IMR-90 (cell line): ENCODE measurements around the gene NET1. TPM values are rescaled to one million over a fixed set of nuclear protein-coding genes. Genes with fewer than 3 reads are reported as not detected.

Experiments used
- ATAC-seq: fragments of 200-7000 bp; cut with Tn5 transposase; 2 replicates; pipeline ENCODE4 v1.9.1; 2020; ENCODE audit warnings: low read depth, mild to moderate bottlenecking, moderate library complexity
- BruUV-seq: library from RNA; stranded (reverse); fragments of 400-500 nt; replicated peaks from 2 replicates; lab custom pipeline; 2021; lab: Mats Ljungman, UMichigan
- CTCF ChIA-PET: fragments of 300-600 bp; formaldehyde crosslinking; extraction: SDS; loops from one replicate; lab custom pipeline; 2021; ENCODE audit warnings: antibody characterized with exemption; lab: Yijun Ruan, JAX
- POLR2A ChIA-PET: fragments of 300-600 bp; sonication (Branson Sonifier 250); formaldehyde crosslinking; loops from one replicate; lab custom pipeline; 2022; ENCODE audit warnings: antibody characterized with exemption; ENCODE audit not compliant: unreplicated experiment; lab: Charles Lee
- DNase-seq: peaks from one replicate; pipeline ENCODE4 v3.0.0; 2013
- H2AFZ ChIP-seq: replicated peaks from 2 replicates; pipeline ENCODE3; 2013; ENCODE audit warnings: low read length, mild to moderate bottlenecking; ENCODE audit not compliant: poor library complexity
- H2AK5ac ChIP-seq: 2 replicates; pipeline ENCODE4 v1.6.1; 2013; ENCODE audit warnings: low read depth, low read length, inconsistent platforms
- H2AK9ac ChIP-seq: replicated peaks from 2 replicates; pipeline ENCODE3; 2013; ENCODE audit warnings: mild to moderate bottlenecking, low read depth, low read length, moderate library complexity; ENCODE audit not compliant: poor library complexity
- H2BK120ac ChIP-seq: 2 replicates; pipeline ENCODE4 v1.6.1; 2013; ENCODE audit warnings: low read depth, low read length, inconsistent platforms
- H2BK15ac ChIP-seq: 3 replicates; pipeline ENCODE4 v1.6.1; 2013; ENCODE audit warnings: low read depth, low read length, inconsistent platforms
- H2BK20ac ChIP-seq: 2 replicates; pipeline ENCODE4 v1.6.1; 2013; ENCODE audit warnings: low read depth, mild to moderate bottlenecking, inconsistent platforms, low read length, moderate library complexity
- H2BK5ac ChIP-seq: 2 replicates; pipeline ENCODE4 v1.6.1; 2013; ENCODE audit warnings: mild to moderate bottlenecking, low read depth, low read length, inconsistent platforms; ENCODE audit not compliant: poor library complexity, severe bottlenecking
- H3K14ac ChIP-seq: replicated peaks from 2 replicates; pipeline ENCODE4 v1.6.1; 2013; ENCODE audit warnings: low read depth, low read length, inconsistent platforms
- H3K18ac ChIP-seq: 2 replicates; pipeline ENCODE4 v1.6.1; 2013; ENCODE audit warnings: low read depth, low read length, control low read depth
- H3K23ac ChIP-seq: 2 replicates; pipeline ENCODE4 v1.6.1; 2013; ENCODE audit warnings: low read depth, low read length, inconsistent platforms
- H3K27ac ChIP-seq: 2 replicates; pipeline ENCODE4 v1.5.1; 2013; ENCODE audit warnings: mild to moderate bottlenecking, control low read depth, low read length; ENCODE audit not compliant: insufficient read depth
- H3K27me3 ChIP-seq: 2 replicates; pipeline ENCODE4 v1.6.1; 2013; ENCODE audit warnings: low read length; ENCODE audit not compliant: control insufficient read depth, insufficient read depth
- H3K36me3 ChIP-seq: 2 replicates; pipeline ENCODE4 v1.6.1; 2013; ENCODE audit warnings: low read length, mixed read lengths; ENCODE audit not compliant: control insufficient read depth, insufficient read depth
- H3K4ac ChIP-seq: 2 replicates; pipeline ENCODE4 v1.6.1; 2013; ENCODE audit warnings: low read depth, low read length, inconsistent platforms
- H3K4me1 ChIP-seq: 2 replicates; pipeline ENCODE4 v1.6.1; 2013; ENCODE audit warnings: low read length, mixed read lengths; ENCODE audit not compliant: control insufficient read depth, insufficient read depth
- H3K4me2 ChIP-seq: 2 replicates; pipeline ENCODE4 v1.6.1; 2013; ENCODE audit warnings: low read depth, mild to moderate bottlenecking, control low read depth, low read length, moderate library complexity
- H3K4me3 ChIP-seq: 2 replicates; pipeline ENCODE4 v1.5.1; 2013; ENCODE audit warnings: low read depth, mild to moderate bottlenecking, control low read depth, low read length, moderate library complexity; ENCODE audit not compliant: insufficient read depth
- H3K56ac ChIP-seq: 2 replicates; pipeline ENCODE4 v1.6.1; 2013; ENCODE audit warnings: low read length, inconsistent platforms; ENCODE audit not compliant: insufficient read depth; ENCODE audit errors: extremely low read depth
- H3K79me1 ChIP-seq, 2 experiments: 2 replicates each; pipeline ENCODE4 v1.6.1; 2013; ENCODE audit warnings: low read length in 2 of 2, inconsistent platforms in 1 of 2, low read depth in 1 of 2
- H3K9ac ChIP-seq: 2 replicates; pipeline ENCODE4 v1.6.1; 2013; ENCODE audit warnings: low read depth, low read length, control low read depth
- H3K9me1 ChIP-seq: 2 replicates; pipeline ENCODE4 v1.6.1; 2013; ENCODE audit warnings: low read length, inconsistent platforms; ENCODE audit not compliant: insufficient read depth
- H3K9me3 ChIP-seq: 2 replicates; pipeline ENCODE4 v1.6.1; 2013; ENCODE audit warnings: low read length; ENCODE audit not compliant: control insufficient read depth, insufficient read depth
- H4K20me1 ChIP-seq: 2 replicates; pipeline ENCODE4 v1.6.1; 2013; ENCODE audit warnings: low read length, inconsistent platforms; ENCODE audit not compliant: insufficient read depth
- H4K5ac ChIP-seq: 2 replicates; pipeline ENCODE4 v1.6.1; 2013; ENCODE audit warnings: mild to moderate bottlenecking, low read depth, low read length, control low read depth
- H4K8ac ChIP-seq, 2 experiments: 2 replicates each; pipeline ENCODE4 v1.6.1; 2013; ENCODE audit warnings: low read depth in 2 of 2, low read length in 2 of 2, control low read depth in 1 of 2, inconsistent platforms in 1 of 2
- H4K91ac ChIP-seq: 2 replicates; pipeline ENCODE4 v1.6.1; 2013; ENCODE audit warnings: low read depth, low read length, inconsistent platforms; ENCODE audit not compliant: insufficient read depth
- CEBPB ChIP-seq: IDR thresholded peaks from 2 replicates; pipeline ENCODE4 v1.6.1; 2012; ENCODE audit warnings: low read depth, low read length, improper control_type of control experiment
- ELK1 ChIP-seq: fragments of 150-350 bp; IDR thresholded peaks from 2 replicates; pipeline ENCODE4 v1.6.1; 2016; ENCODE audit warnings: low read depth, mild to moderate bottlenecking, low read length, moderate library complexity, borderline replicate concordance
- MXI1 ChIP-seq: IDR thresholded peaks from 2 replicates; pipeline ENCODE4 v1.6.1; 2012; ENCODE audit warnings: low read depth, mild to moderate bottlenecking, low read length, moderate library complexity, borderline replicate concordance
- SMC3 ChIP-seq: fragments of 150-350 bp; IDR thresholded peaks from 2 replicates; pipeline ENCODE4 v1.6.1; 2016; ENCODE audit warnings: low read depth, mild to moderate bottlenecking, antibody characterized with exemption, low read length, moderate library complexity
- WGBS, 2 experiments: methylation state at CpG; one replicate each; pipeline versions ENCODE4 v1.1.5 to v1.1.7; 2013; ENCODE audit warnings: missing lambda C conversion rate in 2 of 2; ENCODE audit not compliant: insufficient read length in 1 of 2; ENCODE audit errors: extremely low coverage in 2 of 2; 5-methylcytosine and 5-hydroxymethylcytosine counted together
- dilution Hi-C: fragments of 300-500 bp; cut with HindIII; formaldehyde crosslinking; loops from one replicate; pipeline ENCODE4 v1.14.3; 2018; ENCODE audit warnings: low sequenced_read_pairs; ENCODE audit not compliant: unreplicated experiment
- in situ Hi-C: fragments of 300-500 bp; cut with MboI; formaldehyde crosslinking; loops from 3 replicates; pipeline ENCODE4 v1.14.3; 2019; ENCODE audit warnings: low sequenced_read_pairs, inconsistent platforms, mixed read lengths
- intact Hi-C: fragments of 100-400 bp; cut with micrococcal nuclease; formaldehyde crosslinking; loops from 2 replicates; pipeline ENCODE4 v1.10.0; 2022
- polyA plus RNA-seq, 3 experiments: library from polyadenylated mRNA; depleted of rRNA; stranded (reverse); fragments of >200 nt; gene quantifications; 2 replicates each; pipeline ENCODE4 v1.2.3, GENCODE V29; 2012; ENCODE audit warnings: low replicate concordance in 1 of 3
- total RNA-seq: library from RNA; depleted of rRNA; stranded (reverse); fragments of >200 nt; gene quantifications from 2 replicates; pipeline ENCODE4 v1.2.3, GENCODE V29; 2012

The NET1 gene
- total and polyA plus RNA-seq, 2 of the 4 experiments (the other 2 are of a cell fraction), result 20.0 to 54.7 TPM

DNA sequence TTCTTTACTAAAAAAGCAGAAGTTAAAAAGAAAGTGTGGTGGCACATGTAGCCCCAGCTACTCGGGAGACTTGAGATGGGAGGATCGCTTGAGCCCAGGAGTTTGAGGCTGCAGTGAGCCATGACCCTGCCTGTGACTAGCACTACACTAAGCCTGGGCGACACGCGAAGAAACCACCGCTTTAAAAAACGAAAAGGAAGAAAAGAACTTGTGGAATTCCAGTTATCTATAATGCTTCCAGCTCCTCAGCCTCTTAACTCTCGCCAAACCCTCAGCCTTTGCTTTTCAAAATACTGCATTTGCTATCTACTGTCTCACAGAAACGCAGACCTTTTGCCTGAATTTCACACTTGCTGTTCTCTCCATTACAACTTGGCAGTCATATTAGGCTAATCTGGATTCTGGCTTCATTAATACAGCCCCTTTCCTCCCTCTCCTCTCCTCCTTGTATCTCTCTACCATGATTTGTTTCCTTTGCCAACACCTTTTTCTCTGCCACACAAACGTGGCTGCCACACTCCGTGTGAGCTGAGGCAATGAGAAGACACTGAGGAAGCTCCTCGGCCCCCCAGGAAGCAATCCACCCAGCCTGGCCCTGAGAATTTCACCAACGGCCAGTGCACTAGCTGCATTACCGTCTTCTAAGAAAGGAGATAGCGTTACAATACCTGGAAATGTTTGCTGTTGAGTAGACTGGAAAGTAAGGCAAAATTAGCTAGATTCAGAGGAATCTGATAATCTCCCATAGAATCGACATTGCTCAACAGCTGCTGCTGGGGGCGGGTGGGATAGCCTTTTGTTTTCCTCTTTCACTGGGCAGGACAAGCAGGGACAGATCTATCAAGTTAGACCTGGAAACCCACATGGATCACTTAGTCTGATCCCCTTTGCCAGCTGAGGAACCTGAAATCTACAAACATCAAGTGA lies 49.8 kb downstream of the NET1 start:
- no peaks in the 10 kb centered on the region for H3K79me1 ChIP-seq
- no peaks in the 10 kb centered on the region for H3K27me3 ChIP-seq
- in situ Hi-C loops (loop anchor here (25.0 kb wide), 1 partner anchor 400 kb away; no protein-coding TSS in a partner anchor), dilution Hi-C loops (no loop called here), intact Hi-C loops (loop anchor here (5.0 kb wide), 1 partner anchor 75 kb away; no protein-coding TSS in a partner anchor)
- DNase-seq (peak; percentile 35), ATAC-seq (peak; percentile 58)
- peak overlapping the region; percentile 18; the same call in 1 of the 2 replicates for H2BK20ac ChIP-seq
- no peak overlapping the region for H3K9ac ChIP-seq
- H3K18ac ChIP-seq, result peak overlapping the region; percentile 31; the same call in 1 of the 2 replicates
- H2AFZ ChIP-seq, result peak overlapping the region; percentile 34
- no peak for TF ChIP-seq MXI1
- TF ChIP-seq SMC3, result no peak
- TF ChIP-seq ELK1, result no peak
- TF ChIP-seq CEBPB, result peak; percentile 39; the same call in 1 of the 2 replicates
- H2BK5ac ChIP-seq, result no peak overlapping the region
- peak overlapping the region; percentile 55; the same call in 1 of the 2 replicates for H2AK5ac ChIP-seq
- H2BK120ac ChIP-seq, result peak overlapping the region; percentile 67
- no peaks in the 10 kb centered on the region for H4K20me1 ChIP-seq
- peak overlapping the region; percentile 49; the same call in 1 of the 2 replicates for H3K56ac ChIP-seq
- 65% methylated on average over 8 of the region's 17 CpGs; no CpG with 5 or more reads in 1 of the 2 experiments for WGBS, 2 experiments
- ChIA-PET CTCF (interaction anchor here (1.4 kb wide), 1 partner anchor 161 kb away, joined by 4 read pairs; no protein-coding TSS in a partner anchor), POLR2A (no interaction called here)
- peak overlapping the region; percentile 38; the same call in 2 of the 3 replicates for H2BK15ac ChIP-seq
- H3K4me2 ChIP-seq, result peak overlapping the region; percentile 44
- H3K9me3 ChIP-seq, result no peaks in the 10 kb centered on the region
- 0 out of 2 replicates have a peak overlapping the region, but pooled peaks have one; percentile 23 for H4K91ac ChIP-seq
- H4K5ac ChIP-seq, result peak overlapping the region; percentile 16; the same call in 1 of the 2 replicates
- H3K4ac ChIP-seq, result peak overlapping the region; percentile 45; the same call in 1 of the 2 replicates
- H4K8ac ChIP-seq, result peak overlapping the region; percentile 55 to 60; a peak in 2 of 4 replicates
- peak overlapping the region; percentile 6; the same call in 1 of the 2 replicates for H3K27ac ChIP-seq
- peak overlapping the region; percentile 42; the same call in 1 of the 2 replicates for H3K23ac ChIP-seq
- no peak overlapping the region for H2AK9ac ChIP-seq
- no peak overlapping the region for H3K4me3 ChIP-seq
- peaks cover 2% of the 10 kb centered on the region; the same call in 1 of the 2 replicates for H3K36me3 ChIP-seq
- peaks cover 17% of the 10 kb centered on the region for H3K4me1 ChIP-seq
- BruUV-seq, result no TSS peak
- H3K9me1 ChIP-seq, result peaks cover 5% of the 10 kb centered on the region
- H3K14ac ChIP-seq, result peak overlapping the region; percentile 48; the same call in 1 of the 2 replicates
